GM12801 (cell line): ENCODE data around the gene TEX51.

Source experiments
- CTCF ChIP-seq: IDR thresholded peaks from one replicate; pipeline ENCODE4 v1.5.1; 2011; ENCODE audit warnings: control low read depth; ENCODE audit not compliant: insufficient read length; ENCODE audit errors: extremely low read depth

Gene TEX51

GRCh38 chr2:126862730-126863129 lies 36.0 kb upstream of the TEX51 start:
- TF ChIP-seq CTCF, result no peak

GRCh38 chr2:126863336-126864015 lies 35.2 kb upstream of the TEX51 start:
- TF ChIP-seq CTCF, result no peak

- TF ChIP-seq CTCF, result no peak
Observed at GRCh38 chr2:126864861-126865260, 33.8 kb upstream of the TEX51 start.

GRCh38 chr2:126866451-126866850 lies 32.2 kb upstream of the TEX51 start:
- TF ChIP-seq CTCF, result no peak

DNA sequence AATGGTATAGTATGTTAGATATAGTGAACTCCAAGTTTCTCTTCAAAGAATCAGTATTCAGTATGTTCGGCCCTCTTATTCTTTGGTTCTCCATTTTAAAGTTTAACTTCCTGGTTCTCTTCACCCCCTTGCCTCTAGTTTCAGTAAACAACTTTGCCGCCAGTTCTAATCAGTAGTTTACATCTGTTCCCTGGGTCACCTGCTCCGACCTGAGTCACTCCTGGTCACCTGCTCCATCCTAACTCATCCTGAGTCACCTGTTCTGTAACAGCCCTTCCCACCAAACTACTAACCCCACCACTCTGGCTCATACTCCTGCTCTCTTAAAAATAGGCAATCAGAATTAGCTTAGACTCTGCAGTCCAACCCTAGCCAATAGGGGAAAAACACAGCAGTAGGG lies 23.7 kb upstream of the TEX51 start:
- no peak for TF ChIP-seq CTCF

DNA sequence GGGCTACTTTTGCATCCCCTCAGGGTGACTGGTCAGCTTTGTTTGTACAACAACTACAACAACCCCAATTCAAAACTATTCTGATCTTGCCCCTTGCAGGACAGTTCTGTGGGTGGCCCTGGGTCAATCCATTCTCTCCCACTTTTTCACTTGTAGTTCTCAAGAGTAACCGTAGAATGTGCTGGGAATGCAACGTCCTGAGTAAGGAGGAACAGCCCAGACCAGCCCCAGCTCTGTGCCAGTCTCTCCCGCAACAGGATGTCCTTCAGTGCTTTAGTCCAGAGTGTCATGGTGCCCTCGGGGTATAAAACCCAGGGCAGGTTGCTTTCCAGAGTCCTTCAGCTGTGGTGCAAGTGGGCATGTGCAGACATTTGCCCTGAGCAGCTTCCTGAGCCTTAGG lies 22.1 kb upstream of the TEX51 start:
- no peak for TF ChIP-seq CTCF

DNA sequence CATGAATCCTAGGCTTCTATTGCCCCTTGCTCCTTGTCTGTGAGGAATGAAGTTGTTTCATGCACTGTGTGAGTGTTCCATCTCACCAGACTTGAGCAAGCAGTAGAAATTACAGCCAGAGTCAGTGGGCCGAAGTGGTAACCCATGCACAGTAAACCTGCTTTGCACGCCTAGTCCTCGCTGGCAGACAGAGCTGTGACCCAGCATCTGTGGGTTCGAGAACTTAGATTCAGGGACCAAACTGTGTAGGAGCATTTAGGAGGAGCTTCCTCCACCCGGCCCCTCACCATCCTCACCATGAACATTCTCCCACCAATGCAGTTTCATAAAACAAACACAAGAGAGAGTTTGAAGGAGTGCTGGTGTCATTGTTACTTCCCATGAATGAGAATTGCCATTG lies 21.6 kb upstream of the TEX51 start:
- no peak for TF ChIP-seq CTCF
